ENCODE measurements around the gene KCNH1. TPM values are rescaled to one million over a fixed set of nuclear protein-coding genes. Genes with fewer than 3 reads are reported as not detected.

KCNH1 gene
- polyA plus RNA-seq, 3 donors from 2014 or later: not detected

- H3K4me1 Mint-ChIP-seq: no peaks in the 10 kb centered on the region
- H3K9me3 Mint-ChIP-seq: peaks cover 0 to 4% (median under 1%) of the 10 kb centered on the region in 6 donors
- peaks cover 3 to 7% (median 6%) of the 10 kb centered on the region in 3 donors for H3K27me3 Mint-ChIP-seq (ENCODE audit: low read depth in 3 of 3)
- no peak overlapping the region for H3K4me3 Mint-ChIP-seq
- no peak for DNase-seq
- no peak overlapping the region for H3K27ac Mint-ChIP-seq
- no peaks in the 10 kb centered on the region for H3K36me3 Mint-ChIP-seq
Observed at GRCh38 chr1:210899676-210900075, 234.3 kb downstream of the KCNH1 start.

DNA sequence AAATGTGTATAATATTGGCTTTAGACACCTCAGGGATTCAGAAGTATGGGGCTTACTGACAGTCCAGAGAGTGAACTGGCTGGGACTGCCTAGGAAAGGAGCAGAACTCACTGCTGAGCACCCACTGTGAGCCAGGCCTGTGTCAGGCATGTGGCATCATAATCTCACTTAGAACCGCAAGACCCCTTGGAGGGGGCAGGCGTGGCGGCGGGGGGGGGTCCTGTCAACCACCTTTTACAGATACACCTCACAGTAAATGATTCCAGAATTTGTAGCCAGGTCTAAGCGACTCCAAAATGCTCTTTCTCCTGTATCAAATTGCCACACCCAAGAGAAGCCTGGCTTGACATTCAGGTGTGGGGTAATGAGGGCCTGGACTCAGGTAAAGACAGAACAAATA lies 235.5 kb downstream of the KCNH1 start:
- H3K4me3 Mint-ChIP-seq: no peak overlapping the region
- H3K36me3 Mint-ChIP-seq: no peaks in the 10 kb centered on the region
- H3K27ac Mint-ChIP-seq: no peak overlapping the region
- no peaks in the 10 kb centered on the region for H3K4me1 Mint-ChIP-seq
- H3K27me3 Mint-ChIP-seq (ENCODE audit: low read depth in 3 of 3): peaks cover 3 to 7% (median 6%) of the 10 kb centered on the region in 3 donors
- peaks cover 3 to 9% (median 6%) of the 10 kb centered on the region in 6 donors for H3K9me3 Mint-ChIP-seq
- no peak for DNase-seq

DNA sequence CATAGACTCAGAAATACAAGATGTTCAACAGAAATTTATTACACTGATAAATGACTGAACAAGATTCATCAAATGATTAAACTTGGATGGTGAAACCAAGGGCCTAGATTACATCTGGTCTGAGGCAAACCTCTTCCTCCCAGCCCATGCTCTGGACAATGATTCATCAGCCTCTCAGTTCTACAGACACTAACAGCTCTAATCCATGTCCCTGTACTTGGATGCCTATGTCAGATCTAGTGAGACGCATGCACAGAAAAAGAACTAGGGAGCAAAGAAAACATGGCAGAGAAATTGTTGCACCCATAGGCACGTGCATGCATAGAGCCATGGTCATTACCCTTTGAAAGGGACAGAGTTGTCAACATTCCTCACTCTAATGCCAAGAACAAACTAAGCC lies 250.1 kb downstream of the KCNH1 start:
- H3K4me1 Mint-ChIP-seq: no peaks in the 10 kb centered on the region
- H3K27me3 Mint-ChIP-seq (ENCODE audit: low read depth in 3 of 3): peaks cover 1 to 4% (median 3%) of the 10 kb centered on the region in 3 donors
- no peak overlapping the region for H3K27ac Mint-ChIP-seq
- H3K36me3 Mint-ChIP-seq: no peaks in the 10 kb centered on the region
- DNase-seq: no peak
- no peak overlapping the region for H3K4me3 Mint-ChIP-seq
- H3K9me3 Mint-ChIP-seq: peaks cover 0 to 4% (median 0%) of the 10 kb centered on the region in 6 donors

GRCh38 chr1:210882414-210883221 lies 251.3 kb downstream of the KCNH1 start:
- no peaks in the 10 kb centered on the region for H3K27me3 Mint-ChIP-seq (ENCODE audit: low read depth in 3 of 3)
- DNase-seq: no peak
- H3K9me3 Mint-ChIP-seq: peaks cover 0 to 4% (median under 1%) of the 10 kb centered on the region in 6 donors
- H3K27ac Mint-ChIP-seq: no peak overlapping the region
- no peak overlapping the region for H3K4me3 Mint-ChIP-seq
- no peaks in the 10 kb centered on the region for H3K36me3 Mint-ChIP-seq
- H3K4me1 Mint-ChIP-seq: no peaks in the 10 kb centered on the region

DNA sequence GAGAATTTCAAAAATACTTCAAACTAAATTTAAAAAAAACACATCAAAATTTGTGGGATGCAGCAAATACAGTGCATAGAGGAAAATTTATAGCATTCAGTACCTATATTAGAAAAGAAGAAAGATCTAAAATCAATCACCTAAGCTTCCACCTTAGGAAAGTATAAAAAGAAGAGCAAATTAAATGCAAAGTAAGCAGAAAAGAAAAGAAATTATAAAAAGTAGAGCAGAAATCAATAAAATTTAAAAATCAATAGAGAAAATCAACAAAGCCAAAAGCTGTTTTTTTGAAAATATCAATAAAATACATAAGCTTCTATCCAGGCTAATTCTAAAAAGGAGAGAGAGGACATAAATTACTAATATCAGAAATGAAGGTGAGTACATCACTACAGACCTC lies 255.4 kb downstream of the KCNH1 start:
- no peak for DNase-seq
- Mint-ChIP-seq H3K36me3 (no peaks in the 10 kb centered on the region), H3K4me1 (no peaks in the 10 kb centered on the region), H3K9me3 (peaks cover 0 to 2% (median 0%) of the 10 kb centered on the region in 6 donors), H3K27me3 (ENCODE audit: low read depth in 3 of 3) (peaks cover 0 to 3% (median 3%) of the 10 kb centered on the region in 3 donors), H3K4me3 (no peak overlapping the region), H3K27ac (no peak overlapping the region)

DNA sequence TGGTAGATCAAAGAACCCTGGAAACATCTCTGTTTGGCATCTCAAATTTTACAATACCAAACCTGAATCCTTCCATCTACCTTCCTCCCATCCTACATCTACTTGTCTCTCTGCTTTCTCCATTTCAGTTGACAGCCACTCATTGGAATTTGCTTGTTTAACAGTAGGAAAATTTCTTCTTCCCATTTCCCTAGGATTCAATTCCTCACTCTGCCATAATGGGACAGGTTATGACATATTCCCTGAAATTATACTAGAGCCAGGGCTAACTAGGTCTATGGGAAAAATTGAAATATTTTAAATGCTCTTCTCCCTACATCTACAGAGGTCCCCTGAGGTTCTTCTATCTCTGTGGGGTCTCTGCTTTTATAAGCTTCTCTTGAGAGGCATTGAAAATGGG lies 257.7 kb downstream of the KCNH1 start:
- Mint-ChIP-seq H3K36me3 (no peaks in the 10 kb centered on the region), H3K27me3 (ENCODE audit: low read depth in 3 of 3) (peaks cover 3 to 4% (median 3%) of the 10 kb centered on the region in 3 donors), H3K9me3 (peaks cover 0 to 7% (median 3%) of the 10 kb centered on the region in 6 donors), H3K4me3 (no peak overlapping the region), H3K27ac (no peak overlapping the region), H3K4me1 (no peaks in the 10 kb centered on the region)
- no peak for DNase-seq

GRCh38 chr1:210866532-210866931 lies 267.4 kb downstream of the KCNH1 start:
- peaks cover 4 to 19% (median 11%) of the 10 kb centered on the region in 6 donors for H3K9me3 Mint-ChIP-seq
- H3K4me1 Mint-ChIP-seq: no peaks in the 10 kb centered on the region
- peaks cover 0 to 6% (median 3%) of the 10 kb centered on the region in 3 donors for H3K27me3 Mint-ChIP-seq (ENCODE audit: low read depth in 3 of 3)
- no peak for DNase-seq
- no peak overlapping the region for H3K27ac Mint-ChIP-seq
- H3K4me3 Mint-ChIP-seq: no peak overlapping the region
- no peaks in the 10 kb centered on the region for H3K36me3 Mint-ChIP-seq

- no peaks in the 10 kb centered on the region for H3K36me3 Mint-ChIP-seq
- peaks cover 0 to 3% (median 0%) of the 10 kb centered on the region in 6 donors for H3K9me3 Mint-ChIP-seq
- no peak overlapping the region for H3K27ac Mint-ChIP-seq
Observed at GRCh38 chr1:210857705-210858104, 276.2 kb downstream of the KCNH1 start.

DNA sequence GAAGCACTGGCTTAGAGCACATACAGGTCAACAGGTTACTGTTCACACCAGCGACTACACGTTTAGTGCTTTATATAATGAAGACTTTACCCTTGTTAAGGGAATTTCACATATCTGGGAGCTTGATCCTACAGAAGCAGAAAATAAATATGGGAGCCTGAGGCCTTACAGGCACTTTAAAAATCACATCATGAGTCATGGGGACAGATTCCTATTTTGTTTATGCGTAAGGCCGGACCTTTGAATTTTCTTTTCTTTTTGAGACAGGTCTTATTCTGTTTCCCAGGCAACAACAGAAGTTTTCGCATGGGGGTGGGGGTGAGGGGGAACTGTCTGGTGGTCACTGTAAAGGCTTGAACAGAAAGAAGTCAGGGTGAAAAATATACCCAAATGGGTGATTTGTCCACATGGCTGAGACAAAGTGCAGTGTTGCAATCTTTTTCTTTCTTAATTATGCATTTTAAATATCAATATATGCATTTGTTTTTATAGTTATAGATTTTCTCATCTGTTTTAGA lies 276.7 kb downstream of the KCNH1 start:
- Mint-ChIP-seq H3K4me1 (no peaks in the 10 kb centered on the region), H3K27ac (no peak overlapping the region), H3K27me3 (ENCODE audit: low read depth in 3 of 3) (no peaks in the 10 kb centered on the region), H3K9me3 (peaks cover 0 to 3% (median 0%) of the 10 kb centered on the region in 6 donors), H3K36me3 (no peaks in the 10 kb centered on the region), H3K4me3 (no peak overlapping the region)
- DNase-seq: no peak

More at GRCh38 chr1:210857705-210858104, 276.2 kb downstream of the KCNH1 start:
- no peak for DNase-seq
- no peak overlapping the region for H3K4me3 Mint-ChIP-seq
- no peaks in the 10 kb centered on the region for H3K4me1 Mint-ChIP-seq
- no peaks in the 10 kb centered on the region for H3K27me3 Mint-ChIP-seq (ENCODE audit: low read depth in 3 of 3)

DNA sequence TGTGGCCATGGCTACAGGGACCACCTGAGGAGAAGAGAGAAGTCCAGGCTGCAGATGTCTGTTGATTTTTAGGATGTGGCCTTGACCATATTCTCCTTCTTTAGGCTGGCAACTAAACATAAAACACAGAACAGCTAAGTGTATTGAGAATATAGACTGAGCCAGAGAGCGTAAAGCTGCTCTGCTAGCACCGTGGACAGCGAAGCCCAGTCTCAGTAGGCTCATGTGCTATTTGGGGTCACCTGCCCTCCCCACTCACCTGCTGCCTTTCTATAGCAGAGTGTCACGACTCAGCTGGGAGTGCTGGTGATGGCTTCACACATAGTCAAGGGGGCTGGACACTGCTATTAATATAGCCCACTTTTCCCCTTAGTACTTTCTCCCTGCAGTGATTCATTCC lies 278.5 kb downstream of the KCNH1 start:
- no peaks in the 10 kb centered on the region for H3K4me1 Mint-ChIP-seq
- H3K27me3 Mint-ChIP-seq (ENCODE audit: low read depth in 3 of 3): peaks cover 0 to 3% (median 0%) of the 10 kb centered on the region in 3 donors
- no peak for DNase-seq
- no peak overlapping the region for H3K27ac Mint-ChIP-seq
- no peak overlapping the region for H3K4me3 Mint-ChIP-seq
- peaks cover 0 to 3% (median 0%) of the 10 kb centered on the region in 6 donors for H3K9me3 Mint-ChIP-seq
- no peaks in the 10 kb centered on the region for H3K36me3 Mint-ChIP-seq

GRCh38 chr1:210853276-210853675 lies 280.7 kb downstream of the KCNH1 start:
- no peak for DNase-seq
- Mint-ChIP-seq H3K36me3 (no peaks in the 10 kb centered on the region), H3K4me3 (no peak overlapping the region), H3K27ac (no peak overlapping the region), H3K4me1 (no peaks in the 10 kb centered on the region), H3K27me3 (ENCODE audit: low read depth in 3 of 3) (peaks cover 0 to 3% (median 0%) of the 10 kb centered on the region in 3 donors), H3K9me3 (peaks cover 0 to 4% (median 0%) of the 10 kb centered on the region in 6 donors)

- Mint-ChIP-seq H3K4me1 (no peaks in the 10 kb centered on the region), H3K9me3 (peaks cover 0 to 1% (median 0%) of the 10 kb centered on the region in 6 donors), H3K27ac (no peak overlapping the region), H3K27me3 (ENCODE audit: low read depth in 3 of 3) (peaks cover 0 to 5% (median 0%) of the 10 kb centered on the region in 3 donors), H3K4me3 (no peak overlapping the region), H3K36me3 (no peaks in the 10 kb centered on the region)
- DNase-seq: no peak
Observed at GRCh38 chr1:210850556-210850955, 283.4 kb downstream of the KCNH1 start.

- DNase-seq: no peak
- H3K36me3 Mint-ChIP-seq: no peaks in the 10 kb centered on the region
- no peak overlapping the region for H3K27ac Mint-ChIP-seq
- H3K9me3 Mint-ChIP-seq: peaks cover 0 to 3% (median 0%) of the 10 kb centered on the region in 6 donors
- no peaks in the 10 kb centered on the region for H3K4me1 Mint-ChIP-seq
- H3K27me3 Mint-ChIP-seq (ENCODE audit: low read depth in 3 of 3): peaks cover 0 to 8% (median 2%) of the 10 kb centered on the region in 3 donors
- no peak overlapping the region for H3K4me3 Mint-ChIP-seq
Observed at GRCh38 chr1:210848474-210848873, 285.5 kb downstream of the KCNH1 start.

GRCh38 chr1:210841926-210842625 lies 291.9 kb downstream of the KCNH1 start:
- H3K4me3 Mint-ChIP-seq: no peak overlapping the region
- no peak for DNase-seq

More at GRCh38 chr1:210841926-210842625, 291.9 kb downstream of the KCNH1 start:
- Mint-ChIP-seq H3K36me3 (no peaks in the 10 kb centered on the region), H3K27me3 (ENCODE audit: low read depth in 3 of 3) (peaks cover 0 to 2% (median 2%) of the 10 kb centered on the region in 3 donors), H3K4me1 (no peaks in the 10 kb centered on the region), H3K9me3 (peaks cover 0 to 7% (median 0%) of the 10 kb centered on the region in 6 donors), H3K27ac (no peak overlapping the region)
